Dermis blood vessel endothelial cell (primary cell): Measurements from ENCODE around the gene CBARP. TPM values are rescaled to one million over a fixed set of nuclear protein-coding genes. Genes with fewer than 3 reads are reported as not detected.
A peak's percentile ranks its signal among the peaks of the same experiment; 100 is the strongest.
"Not testable (repeated sequence)": the region's sequence is repeated elsewhere in the genome, so short reads cannot be mapped to it uniquely, and the experiment has no call there.

ENCODE experiments used
- DNase-seq: peaks from one replicate; pipeline ENCODE4 v3.0.0; 2010
- total RNA-seq: library from RNA; depleted of rRNA; stranded (reverse); fragments of >200 nt; gene quantifications from 2 replicates; pipeline ENCODE4 v1.2.3, GENCODE V29; 2014

The CBARP gene
- total RNA-seq, 1 donor from 2014 or later: 2.7 TPM

GRCh38 chr19:1252221-1252820, 14.5 kb upstream of the CBARP start:
- peak; percentile 86 for DNase-seq

GRCh38 chr19:1251330-1252220, 13.8 kb upstream of the CBARP start:
- peak; percentile 77 for DNase-seq

- peak; percentile 65 for DNase-seq
Measured at GRCh38 chr19:1250437-1251260, 12.8 kb upstream of the CBARP start.

- no peak for DNase-seq
Measured at GRCh38 chr19:1249990-1250436, 12.2 kb upstream of the CBARP start.

GRCh38 chr19:1249298-1249989, 11.6 kb upstream of the CBARP start:
- peak; percentile 96 for DNase-seq

- DNase-seq: peak; percentile 82
Measured at GRCh38 chr19:1248786-1249297, 11.0 kb upstream of the CBARP start.

- peak; percentile 95 for DNase-seq
Measured at GRCh38 chr19:1248139-1248785, 10.5 kb upstream of the CBARP start, which contains the start of gene MIDN. TSS of gene MIDN (plus strand) at chr19:1248583. CDS start at chr19:1250297, 1,714 bp downstream.

- DNase-seq: no peak
Measured at GRCh38 chr19:1247748-1248138, 9.9 kb upstream of the CBARP start.

- not testable (repeated sequence) for DNase-seq
Measured at GRCh38 chr19:1246265-1247087, 8.7 kb upstream of the CBARP start.

- no peak for DNase-seq
Measured at GRCh38 chr19:1245494-1246264, 7.9 kb upstream of the CBARP start.

GRCh38 chr19:1244693-1245451, 7.1 kb upstream of the CBARP start:
- no peak for DNase-seq

- peak; percentile 88 for DNase-seq
Measured at GRCh38 chr19:1243768-1244692, 6.2 kb upstream of the CBARP start.

- peak; percentile 96 for DNase-seq
Measured at GRCh38 chr19:1241417-1242095, 3.8 kb upstream of the CBARP start, which contains the start of gene ATP5F1D. TSS of gene ATP5F1D (plus strand) at chr19:1241751. CDS start at chr19:1241851, 100 bp downstream.

- no peak for DNase-seq
Measured at GRCh38 chr19:1240925-1241324, 3.1 kb upstream of the CBARP start.

GRCh38 chr19:1239796-1240737, 2.3 kb upstream of the CBARP start:
- peak; percentile 96 for DNase-seq

GRCh38 chr19:1239420-1239795, 1.6 kb upstream of the CBARP start:
- no peak for DNase-seq
